GM21390 (cell line): ENCODE data around the gene GPS2.

Source experiments
- ATAC-seq: cut with Tn5 transposase; IDR thresholded peaks from one replicate; pipeline ENCODE4 v1.9.1; 2021; ENCODE audit not compliant: unreplicated experiment

The GPS2 gene

GRCh38 chr17:7318121-7318860, 3.1 kb upstream of the GPS2 start:
- ATAC-seq, result no peak

GRCh38 chr17:7317161-7317803, 2.1 kb upstream of the GPS2 start:
- no peak for ATAC-seq

DNA sequence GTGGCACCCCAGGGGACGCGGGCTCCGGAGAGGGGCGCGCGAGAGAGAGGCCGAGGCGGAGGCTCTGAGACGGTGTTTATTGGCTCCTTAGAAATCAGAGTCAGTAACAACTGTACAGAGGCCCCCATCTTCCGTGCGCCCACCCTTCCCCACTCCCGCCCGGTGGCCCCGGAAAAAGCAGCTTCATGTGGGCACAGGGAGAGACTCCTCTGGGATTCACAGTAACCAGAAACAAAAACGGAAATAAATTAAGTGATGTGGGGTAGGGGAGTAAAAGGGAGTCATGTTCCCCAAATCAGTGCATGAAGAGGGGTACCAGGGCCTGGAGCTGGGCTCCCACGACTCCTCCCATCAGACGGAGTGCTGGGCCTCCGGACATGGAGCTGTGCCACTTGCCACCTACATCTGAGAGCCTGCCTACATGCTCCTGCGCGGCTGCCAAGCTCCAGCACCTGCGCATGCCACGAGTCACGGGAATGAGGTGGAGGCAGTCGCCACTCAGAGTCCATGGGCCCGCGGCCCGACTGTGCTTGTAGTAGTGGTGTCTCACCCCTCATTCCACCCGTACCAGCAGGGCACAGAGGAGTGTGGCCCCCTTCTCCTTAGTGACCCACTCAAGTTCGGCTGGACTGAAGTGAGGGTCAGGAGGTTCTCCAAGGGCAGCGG, 543 bp upstream of the GPS2 start:
- ATAC-seq, result no peak

DNA sequence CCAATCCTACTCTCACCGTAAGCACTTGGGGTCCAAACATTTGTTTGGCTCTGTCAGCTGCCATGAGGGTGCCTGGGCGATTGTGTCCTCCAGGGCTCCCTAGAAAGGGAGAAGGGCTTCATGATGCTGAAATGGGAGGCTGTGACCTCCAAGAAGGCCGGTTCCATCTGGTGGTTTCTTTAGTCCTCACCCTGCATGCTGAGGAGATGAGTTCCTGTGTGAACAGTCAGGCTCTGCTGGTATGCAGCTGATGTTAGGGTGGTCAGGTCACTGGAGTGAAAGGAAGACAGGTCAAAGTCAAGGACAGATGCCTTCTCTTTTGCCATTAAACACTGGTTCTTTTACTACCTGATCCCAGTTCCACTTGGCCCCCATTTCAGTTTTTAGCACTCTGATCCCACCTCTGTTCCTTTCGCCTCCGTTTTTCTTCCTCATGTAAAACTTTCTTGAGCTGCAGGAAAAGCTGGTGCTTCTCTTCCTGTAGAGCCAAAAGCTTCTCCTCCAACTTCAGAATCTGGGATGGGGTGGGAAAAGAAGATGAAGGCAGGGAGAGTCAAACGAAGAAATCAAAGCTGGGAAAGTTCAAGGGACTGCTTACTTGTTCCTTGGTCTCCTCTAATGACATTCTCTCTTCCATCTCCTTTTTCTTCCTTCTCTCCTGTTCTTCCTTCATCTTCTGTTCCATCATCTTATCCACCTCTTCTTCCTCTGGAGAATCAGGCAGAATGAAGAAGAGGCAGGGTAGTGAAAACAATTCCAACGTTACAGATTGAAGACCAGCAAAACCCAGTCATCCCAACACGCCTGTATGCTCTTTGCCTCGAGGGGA, 1.1 kb downstream of the GPS2 start:
- ATAC-seq, result no peak

DNA sequence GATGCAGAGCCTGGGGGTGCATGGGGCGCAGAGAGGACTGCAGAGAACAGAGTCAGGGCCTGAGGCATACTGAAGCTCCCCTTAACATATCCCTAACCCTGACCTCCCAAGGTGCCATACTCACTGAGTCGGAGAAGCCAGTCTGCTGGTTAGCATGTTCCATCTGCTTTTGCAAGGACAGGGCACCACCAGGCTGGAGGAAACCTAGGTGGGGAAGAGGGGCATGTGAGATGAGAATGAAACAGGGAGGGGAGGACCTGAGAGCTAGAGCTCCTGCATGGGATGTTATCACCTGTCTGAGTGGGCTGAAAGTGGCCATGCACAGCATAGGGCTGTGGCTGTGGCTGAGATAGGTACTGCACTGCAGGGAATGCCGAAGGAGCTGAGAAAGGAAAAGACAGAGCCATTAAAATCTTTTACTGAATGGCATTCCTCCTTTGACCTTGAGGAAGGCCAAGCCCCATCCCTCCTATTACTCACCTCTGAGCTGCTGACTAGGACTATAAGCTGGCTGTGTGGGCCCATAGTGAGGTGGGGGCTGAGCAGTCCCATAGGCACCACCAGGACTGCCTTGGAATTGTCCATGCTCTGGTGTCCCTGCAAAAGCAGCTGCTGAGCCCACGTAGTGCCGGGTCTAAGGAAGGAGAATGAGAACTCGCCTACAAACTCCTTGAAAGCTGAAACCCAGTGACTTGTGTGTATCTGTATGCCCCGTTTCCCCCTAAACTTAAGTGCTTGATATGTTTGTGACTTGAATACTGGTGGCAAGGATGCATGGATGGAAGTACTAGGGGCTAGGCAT, 1.9 kb downstream of the GPS2 start:
- ATAC-seq, result no peak

GRCh38 chr17:7312432-7313087, 2.6 kb downstream of the GPS2 start:
- ATAC-seq, result no peak

DNA sequence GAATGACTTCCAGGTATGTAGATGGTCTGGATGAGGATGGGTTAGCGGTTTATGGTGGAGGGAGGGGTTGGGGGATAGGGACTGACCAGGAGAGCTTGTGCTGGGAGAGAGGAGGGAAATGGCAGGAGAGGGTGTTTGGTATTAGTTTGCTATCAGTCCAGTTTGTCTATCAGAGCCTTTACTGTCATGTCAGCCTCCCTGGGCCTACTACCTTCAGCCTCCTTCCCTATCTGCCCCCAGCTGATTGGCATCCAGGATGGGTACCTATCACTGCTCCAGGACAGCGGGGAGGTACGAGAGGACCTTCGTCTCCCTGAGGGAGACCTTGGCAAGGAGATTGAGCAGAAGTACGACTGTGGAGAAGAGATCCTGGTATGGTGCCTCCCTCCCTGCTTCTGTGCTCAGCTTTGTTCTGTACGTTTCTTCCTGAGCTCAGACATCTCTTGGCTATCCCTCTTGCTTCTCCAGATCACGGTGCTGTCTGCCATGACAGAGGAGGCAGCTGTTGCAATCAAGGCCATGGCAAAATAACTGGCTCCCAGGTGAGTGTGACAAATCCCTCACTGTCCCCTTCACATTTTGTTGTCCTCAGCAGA, 4.0 kb downstream of the GPS2 start:
- no peak for ATAC-seq

DNA sequence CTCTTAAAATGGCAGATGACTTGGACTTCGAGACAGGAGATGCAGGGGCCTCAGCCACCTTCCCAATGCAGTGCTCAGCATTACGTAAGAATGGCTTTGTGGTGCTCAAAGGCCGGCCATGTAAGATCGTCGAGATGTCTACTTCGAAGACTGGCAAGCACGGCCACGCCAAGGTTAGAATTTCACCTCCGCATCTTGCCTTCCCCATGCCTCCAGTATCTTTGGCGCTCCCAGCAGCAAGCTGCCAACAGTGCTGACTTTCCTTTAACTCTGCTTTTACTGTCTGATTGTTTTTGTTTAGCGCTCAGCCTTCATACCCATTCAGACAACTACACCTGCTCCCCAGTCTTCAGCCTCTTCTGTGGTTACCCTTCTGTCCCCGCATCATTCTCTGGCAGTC, 5.5 kb downstream of the GPS2 start:
- no peak for ATAC-seq

- peak; percentile 29 for ATAC-seq
These were observed 6.3 kb downstream of the GPS2 start for GRCh38 chr17:7308625-7309433.

- no peak for ATAC-seq
These were observed 7.2 kb downstream of the GPS2 start for GRCh38 chr17:7307686-7308624.

DNA sequence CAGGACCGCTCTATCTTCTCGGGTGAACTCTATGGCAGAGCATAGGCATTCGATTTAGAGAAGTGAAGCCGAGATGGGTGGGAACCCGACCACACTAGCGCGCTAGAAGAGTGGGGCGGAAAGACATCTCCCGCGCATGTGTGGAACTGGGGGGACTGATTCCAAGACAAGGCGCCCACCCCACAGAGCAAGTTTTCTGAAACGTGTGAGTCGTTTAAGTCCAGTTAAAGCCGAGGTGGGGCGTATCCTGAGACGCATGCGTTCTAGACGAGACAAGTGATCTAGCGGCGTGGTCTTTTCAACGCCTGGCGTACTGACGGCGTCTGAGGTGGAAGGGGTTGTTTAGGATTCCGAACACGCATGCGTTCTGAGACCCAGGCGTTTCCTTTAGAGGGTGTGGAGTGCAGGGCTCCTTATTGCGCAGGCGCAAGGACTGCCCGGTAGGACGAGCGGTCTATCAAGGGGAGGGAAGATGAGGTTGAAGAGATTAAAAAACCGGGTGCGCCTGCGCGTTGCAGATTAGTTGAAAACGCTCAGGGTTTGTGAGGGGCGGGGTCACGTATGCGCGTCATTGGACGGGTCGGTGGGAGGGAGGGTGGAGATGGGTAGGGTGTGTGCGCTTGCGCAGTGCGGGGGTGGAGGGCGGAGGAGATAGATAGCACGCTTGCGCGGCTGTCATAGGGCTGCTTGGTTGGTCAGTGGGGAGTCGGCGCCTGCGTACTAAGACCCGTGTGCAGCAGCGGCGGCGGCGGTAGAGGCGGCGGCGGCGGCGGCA, 8.1 kb downstream of the GPS2 start, which contains the start of gene EIF5A:
Gene EIF5A (plus strand): TSS at position 718 of the 775 bp plus-strand sequence. CDS start 2,008 bp downstream, outside the sequence.
- peak; percentile 66 for ATAC-seq

DNA sequence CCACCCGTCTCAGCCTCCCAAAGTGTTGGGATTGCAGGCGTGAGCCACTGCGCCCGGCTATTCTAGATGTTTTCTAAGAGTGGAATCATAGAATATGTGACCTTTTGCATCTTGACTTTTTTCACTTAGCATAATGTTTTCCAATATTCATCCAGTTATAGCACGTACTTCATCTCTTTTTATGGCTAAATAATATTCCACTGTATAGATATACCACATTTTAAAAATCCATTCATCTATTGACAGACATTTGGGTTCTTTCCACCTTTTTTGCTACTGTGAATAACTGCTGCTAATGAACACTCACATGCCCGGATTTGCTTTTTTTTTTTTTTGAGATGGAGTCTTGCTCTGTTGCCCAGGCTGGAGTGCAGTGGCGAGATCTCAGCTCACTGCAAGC, 11.0 kb downstream of the GPS2 start:
- ATAC-seq, result no peak

DNA sequence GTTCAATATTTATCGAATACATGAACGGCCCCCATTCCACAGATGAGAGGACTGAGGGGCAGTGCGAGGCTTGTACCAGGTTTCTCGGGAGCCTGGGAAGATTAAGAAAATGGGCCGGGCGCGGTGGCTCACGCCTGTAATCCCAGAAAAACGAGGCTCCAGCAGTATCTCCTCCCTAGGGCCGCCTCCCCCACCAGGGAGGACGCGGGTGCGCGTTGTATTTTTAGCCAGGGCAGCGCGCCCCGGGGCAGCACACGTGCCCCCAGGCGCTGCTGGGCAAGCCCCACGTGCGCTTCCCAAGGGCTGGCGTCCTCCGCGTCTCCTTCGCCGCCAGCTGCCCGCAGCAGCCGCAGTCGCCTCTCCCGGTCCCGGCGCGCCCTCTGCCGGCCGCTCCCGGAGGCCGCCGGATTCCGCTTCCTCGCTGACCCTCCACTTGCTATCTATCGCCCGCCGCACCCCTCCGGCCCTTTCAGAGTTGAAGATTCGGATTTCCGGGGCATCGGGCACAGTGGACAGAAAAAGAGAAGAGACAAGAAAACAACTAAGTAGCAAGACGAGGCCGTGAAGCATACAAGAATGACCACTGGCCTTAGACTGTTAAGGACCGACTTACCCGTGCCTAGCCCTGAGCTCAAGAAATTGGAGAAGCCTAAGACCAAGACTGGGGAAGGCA, 18.8 kb downstream of the GPS2 start:
- no peak for ATAC-seq

DNA sequence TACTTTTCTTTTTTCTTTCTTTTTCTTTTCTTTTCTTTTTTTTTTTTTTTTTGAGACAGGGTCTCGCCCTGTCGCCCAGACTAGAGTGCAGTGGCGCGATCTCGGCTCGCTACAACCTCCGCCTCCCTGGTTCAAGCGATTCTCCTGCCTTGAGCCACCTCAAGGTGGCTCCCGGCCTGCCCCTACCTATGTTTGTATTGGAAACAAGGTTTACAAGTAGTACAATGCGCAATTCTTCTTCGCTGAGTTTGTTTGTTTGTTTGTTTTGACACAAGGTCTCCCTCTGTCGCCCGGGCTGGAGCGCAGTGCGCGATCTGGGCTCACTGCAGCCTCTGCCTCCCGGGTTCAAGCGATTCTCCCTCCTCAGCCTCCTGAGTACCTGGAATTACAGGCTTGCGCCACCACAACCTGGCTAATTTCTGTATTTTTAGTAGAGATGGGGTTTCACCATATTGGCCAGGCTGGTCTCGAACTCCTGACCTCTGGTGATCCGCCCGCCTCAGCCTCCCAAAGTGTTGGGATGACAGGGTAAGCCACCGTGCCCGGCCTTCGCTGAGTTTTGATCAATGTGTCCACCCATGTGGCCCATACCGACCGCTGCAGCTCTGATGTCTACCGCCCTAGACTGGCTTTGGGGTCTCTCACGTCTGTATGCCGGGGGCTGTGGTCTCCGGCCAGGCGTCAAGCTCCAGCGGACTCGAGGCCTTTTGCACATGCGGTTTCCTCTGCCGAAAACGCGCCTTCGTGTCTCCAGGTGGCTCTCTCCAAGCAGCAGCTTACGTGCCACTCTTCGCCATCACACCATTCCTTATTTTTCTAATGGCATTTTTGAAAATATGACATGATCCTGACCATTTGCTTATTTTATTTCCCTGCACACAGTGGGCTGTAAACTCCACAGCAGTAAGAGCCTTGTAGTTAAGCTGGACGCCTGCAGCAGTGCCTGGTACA, 19.7 kb downstream of the GPS2 start:
- no peak for ATAC-seq

GRCh38 chr17:7294614-7295153, 20.5 kb downstream of the GPS2 start, which contains the start of gene YBX2:
Gene YBX2, minus strand, starts transcription at chr17:7294639. Its CDS starts 139 bp downstream, at chr17:7294500.
- no peak for ATAC-seq
